Ovary (tissue), 9 donors: Measurements from ENCODE around the gene CSH2. TPM values are rescaled to one million over a fixed set of nuclear protein-coding genes. Genes with fewer than 3 reads are reported as not detected.
A peak's percentile ranks its signal among the peaks of the same experiment; 100 is the strongest.
"Not testable (repeated sequence)": the region's sequence is repeated elsewhere in the genome, so short reads cannot be mapped to it uniquely, and the experiment has no call there.

Source experiments
- DNase-seq, 5 donors: peaks; one replicate each; pipeline ENCODE4 v3.0.0-alpha.2; 2019 to 2020
- H3K27ac ChIP-seq, 2 donors: fragments of 200-600 bp; one replicate each; pipeline versions ENCODE4 v1.5.1 to v1.8.0; 2019 to 2022
- H3K27me3 ChIP-seq: fragments of 200-600 bp; one replicate; pipeline ENCODE4 v1.8.0; 2022
- H3K36me3 ChIP-seq: fragments of 200-600 bp; sonication (generic); one replicate; pipeline ENCODE4 v1.5.1; 2019
- H3K4me1 ChIP-seq: one replicate; pipeline ENCODE4 v1.8.1; 2013; ENCODE audit warnings: mild to moderate bottlenecking, moderate library complexity; ENCODE audit not compliant: insufficient read depth
- H3K4me3 ChIP-seq: fragments of 200-600 bp; sonication (generic); one replicate; pipeline ENCODE4 v1.5.1; 2017
- H3K9me3 ChIP-seq, 2 donors: fragments of 200-600 bp in 1 of 2; sonication (generic) in 1 of 2; one replicate each; pipeline versions ENCODE4 v1.5.1 to v1.8.1; 2013 to 2019; ENCODE audit warnings: mild to moderate bottlenecking in 1 of 2, moderate library complexity in 1 of 2
- CTCF ChIP-seq, 3 donors: fragments of 450-650 bp in 2 of 3; fragments of 200-600 bp in 1 of 3; IDR thresholded peaks; one replicate each; pipeline versions ENCODE4 v1.5.1 to v1.8.0; 2016 to 2022; ENCODE audit warnings: antibody characterized with exemption in 3 of 3, mild to moderate bottlenecking in 1 of 3
- EP300 ChIP-seq: sonication (generic); formaldehyde crosslinking; IDR thresholded peaks from one replicate; pipeline ENCODE4 v1.6.1; 2017; ENCODE audit warnings: antibody characterized with exemption
- POLR2A ChIP-seq: fragments of 450-650 bp; IDR thresholded peaks from one replicate; pipeline ENCODE4 v1.6.1; 2017; ENCODE audit warnings: antibody characterized with exemption, mild to moderate bottlenecking, moderate library complexity
- WGBS, 3 donors: extraction: QIAGEN DNeasy Blood & Tissue Kit in 1 of 3; methylation state at CpG; one replicate each; pipeline versions ENCODE4 v1.1.5 to v1.1.7; 2013 to 2017; 5-methylcytosine and 5-hydroxymethylcytosine counted together
- intact Hi-C, 4 donors: fragments of 100-400 bp; cut with DNase I; formaldehyde crosslinking; loops; one replicate each; pipeline versions ENCODE4 v1.11.0 to v1.15.1; 2022 to 2023
- polyA plus RNA-seq, 2 donors: library from polyadenylated mRNA; stranded (reverse); fragments of 200-250 nt in 1 of 2; fragments of 350-450 nt in 1 of 2; fragmentation: Illumina TruSeq in 1 of 2; extraction: RNeasy Lipid Tissue Mini Kit (QIAGEN cat#74804) in 1 of 2; gene quantifications; one replicate each; pipeline ENCODE4 v1.2.3, GENCODE V29; 2013 to 2014
- total RNA-seq, 7 donors: library from RNA; depleted of rRNA in 2 of 7; stranded (reverse); fragments of >200 nt in 2 of 7; fragmentation: NEBNext Ultra II Directional in 3 of 7; extraction: Animal tissue kit (Norgen Biotek cat#: 25700) in 3 of 7; gene quantifications; one replicate each; pipeline versions ENCODE4 v1.1.0 to v1.2.4, GENCODE V29; 2016 to 2023
- donor health status: DM: no; HTN: no; CAD: no; lungs with moderate emphysema.
- donor health status: DM: no; HTN: no; CAD: no.
- donor health status: Bipolar disorder and iron deficiency.
- donor health status: DM: yes; HTN: yes; CAD: no.
- donor health status: DM: no; HTN: no; CAD: no.
- donor health status: DM: yes; HTN: yes; CAD: no.

The CSH2 gene
- total and polyA plus RNA-seq, 9 donors, result not detected

GRCh38 chr17:63843910-63844677, 29.4 kb downstream of the CSH2 start:
- Histone ChIP-seq H3K36me3 (no peaks in the 10 kb centered on the region), H3K27me3 (no peaks in the 10 kb centered on the region), H3K4me1 (peaks cover 23% of the 10 kb centered on the region), H3K4me3 (no peak overlapping the region), H3K27ac (peak overlapping the region in 1 of 2 donors; percentile 72), H3K9me3 (no peaks in the 10 kb centered on the region)
- TF ChIP-seq EP300 (no peak), POLR2A (no peak), CTCF (IDR thresholded peaks at IDR 0.05) (no peak)
- intact Hi-C loops, result loop anchor here in 1 of 4 donors (2.0 kb wide), 1 partner anchor 17 kb away; the partner anchor contains the start of genes FTSJ3 and PSMC5
- 36 to 38% (median 37%) methylated on average over 9 of the region's 9 CpGs for WGBS, 3 donors
- DNase-seq, result no peak

- peak; percentile 66 to 80 (median 71) for DNase-seq
- peaks cover 21% of the 10 kb centered on the region for H3K4me1 ChIP-seq
- peak overlapping the region; percentile 5 to 72 for H3K27ac ChIP-seq
- not testable (repeated sequence) for H3K36me3 ChIP-seq, H3K27me3 ChIP-seq, H3K9me3 ChIP-seq
- WGBS, 3 donors, result 1 to 2% (median 1%) methylated on average over 18 to 19 of the region's 19 CpGs
- intact Hi-C loops, result loop anchor here in 1 of 4 donors (2.0 kb wide), 1 partner anchor 17 kb away; the partner anchor contains the start of genes FTSJ3 and PSMC5
- H3K4me3 ChIP-seq, result peak overlapping the region; percentile 100
Observed at GRCh38 chr17:63843387-63843888, 30.0 kb downstream of the CSH2 start.

GRCh38 chr17:63842540-63843386, 30.7 kb downstream of the CSH2 start, which contains the start of gene SMARCD2:
Gene SMARCD2, minus strand, starts transcription at chr17:63842685. Its CDS starts 11 bp downstream, at chr17:63842674.
- Histone ChIP-seq H3K9me3 (no peaks in the 10 kb centered on the region), H3K36me3 (no peaks in the 10 kb centered on the region), H3K4me3 (peak within 1 kb of the TSS; percentile 100), H3K27ac (peak within 1 kb of the TSS; percentile 72 to 88), H3K4me1 (peaks cover 25% of the 10 kb centered on the region), H3K27me3 (no peaks in the 10 kb centered on the region)
- intact Hi-C loops, result loop anchor here in 1 of 4 donors (2.0 kb wide), 1 partner anchor 16 kb away; the partner anchor contains the start of genes FTSJ3 and PSMC5
- WGBS, 3 donors, result 0 to 1% (median 0%) methylated on average over 80 to 92 of the region's 92 CpGs
- peak; percentile 98 to 99 (median 99) for DNase-seq
- TF ChIP-seq EP300, result peak; percentile 62
- TF ChIP-seq CTCF (IDR thresholded peaks at IDR 0.05), result peak in 2 of 3 donors; percentile 27 to 73
- TF ChIP-seq POLR2A, result peak; percentile 96

- intact Hi-C loops, result loop anchor here in 1 of 4 donors (2.0 kb wide), 1 partner anchor 15 kb away; the partner anchor contains the start of genes FTSJ3 and PSMC5
- DNase-seq, result peak in 3 of 5 donors; percentile 48 to 59 (median 50)
- Histone ChIP-seq H3K4me1 (peaks cover 25% of the 10 kb centered on the region), H3K27ac (peak overlapping the region; percentile 72 to 88), H3K27me3 (no peaks in the 10 kb centered on the region), H3K9me3 (no peaks in the 10 kb centered on the region), H3K36me3 (no peaks in the 10 kb centered on the region), H3K4me3 (peak overlapping the region; percentile 100)
- WGBS, 3 donors, result 0% methylated on average over 29 to 36 of the region's 36 CpGs
- no peak for TF ChIP-seq EP300
- no peak for TF ChIP-seq CTCF (IDR thresholded peaks at IDR 0.05)
- no peak for TF ChIP-seq POLR2A
Observed at GRCh38 chr17:63842173-63842539, 31.3 kb downstream of the CSH2 start.
